ENCODE measurements around the gene VAMP1. TPM values are rescaled to one million over a fixed set of nuclear protein-coding genes. Genes with fewer than 3 reads are reported as not detected.

Gene VAMP1
- total RNA-seq, 1 experiment from 2014 or later = 7.4 TPM

- H3K27ac Mint-ChIP-seq (ENCODE audit: unreplicated experiment) = peak within 1 kb of the TSS; percentile 86
- H3K9me3 Mint-ChIP-seq (ENCODE audit: low read depth, unreplicated experiment) = no peaks in the 10 kb centered on the region
- peaks cover 39% of the 10 kb centered on the region for H3K36me3 Mint-ChIP-seq (ENCODE audit: insufficient read depth, unreplicated experiment)
- TF ChIP-seq CTCF (IDR thresholded peaks at IDR 0.05; ENCODE audit: unreplicated experiment) = no peak
- BruUV-seq (replicated peaks) = no TSS peak
- H3K4me3 Mint-ChIP-seq (ENCODE audit: low read depth, unreplicated experiment) = peak within 1 kb of the TSS; percentile 94
- H3K27me3 Mint-ChIP-seq (ENCODE audit: unreplicated experiment) = no peaks in the 10 kb centered on the region
- CTCF ChIA-PET = interaction anchor here (1.1 kb wide), 1 partner anchor 115 kb away, joined by 4 read pairs; no protein-coding TSS in a partner anchor
- peak; percentile 73 for DNase-seq
- peaks cover 25% of the 10 kb centered on the region for H3K4me1 Mint-ChIP-seq (ENCODE audit: low read depth, unreplicated experiment)
- intact Hi-C loops (cut with micrococcal nuclease; ENCODE audit: unreplicated experiment) = no loop called here
Measured at GRCh38 chr12:6451348-6452244, 18.9 kb downstream of the VAMP1 start, which contains the start of gene TAPBPL. Gene TAPBPL (plus strand): TSS chr12:6452042. CDS start chr12:6452249, 207 bp downstream.

- no peak for TF ChIP-seq CTCF (IDR thresholded peaks at IDR 0.05; ENCODE audit: unreplicated experiment)
- no peaks in the 10 kb centered on the region for H3K9me3 Mint-ChIP-seq (ENCODE audit: low read depth, unreplicated experiment)
- intact Hi-C loops (cut with micrococcal nuclease; ENCODE audit: unreplicated experiment) = no loop called here
- H3K4me3 Mint-ChIP-seq (ENCODE audit: low read depth, unreplicated experiment) = peak overlapping the region; percentile 94
- BruUV-seq (replicated peaks) = no TSS peak
- peak overlapping the region; percentile 86 for H3K27ac Mint-ChIP-seq (ENCODE audit: unreplicated experiment)
- CTCF ChIA-PET = interaction anchor here (0.6 kb wide), 1 partner anchor 103 kb away, joined by 6 read pairs; no protein-coding TSS in a partner anchor
- H3K27me3 Mint-ChIP-seq (ENCODE audit: unreplicated experiment) = no peaks in the 10 kb centered on the region
- H3K4me1 Mint-ChIP-seq (ENCODE audit: low read depth, unreplicated experiment) = peaks cover 25% of the 10 kb centered on the region
- DNase-seq = no peak
- peaks cover 41% of the 10 kb centered on the region for H3K36me3 Mint-ChIP-seq (ENCODE audit: insufficient read depth, unreplicated experiment)
Measured at GRCh38 chr12:6450869-6451347, 19.6 kb downstream of the VAMP1 start.

GRCh38 chr12:6450091-6450868 is 20.2 kb downstream of the VAMP1 start:
- intact Hi-C loops (cut with micrococcal nuclease; ENCODE audit: unreplicated experiment) = no loop called here
- no peak for DNase-seq
- Mint-ChIP-seq H3K4me3 (ENCODE audit: low read depth, unreplicated experiment) (peak overlapping the region; percentile 94), H3K9me3 (ENCODE audit: low read depth, unreplicated experiment) (no peaks in the 10 kb centered on the region), H3K27ac (ENCODE audit: unreplicated experiment) (peak overlapping the region; percentile 86), H3K4me1 (ENCODE audit: low read depth, unreplicated experiment) (peaks cover 25% of the 10 kb centered on the region), H3K36me3 (ENCODE audit: insufficient read depth, unreplicated experiment) (peaks cover 41% of the 10 kb centered on the region), H3K27me3 (ENCODE audit: unreplicated experiment) (no peaks in the 10 kb centered on the region)
- no peak for TF ChIP-seq CTCF (IDR thresholded peaks at IDR 0.05; ENCODE audit: unreplicated experiment)
- no TSS peak for BruUV-seq (replicated peaks)
- CTCF ChIA-PET = interaction anchor here (0.6 kb wide), 1 partner anchor 103 kb away, joined by 6 read pairs; no protein-coding TSS in a partner anchor
